Chondrocyte (in vitro differentiated cells): ENCODE results near the gene STX11. TPM values are rescaled to one million over a fixed set of nuclear protein-coding genes. Genes with fewer than 3 reads are reported as not detected.

Source experiments
- DNase-seq: peaks from one replicate; pipeline ENCODE4 v3.0.0; 2021; ENCODE audit warnings: mixed read lengths, low spot score
- H3K27ac Mint-ChIP-seq: one replicate; pipeline ENCODE4 v1.8.0; 2021; ENCODE audit warnings: mild to moderate bottlenecking, moderate library complexity, mixed read lengths; ENCODE audit not compliant: unreplicated experiment
- H3K27me3 Mint-ChIP-seq: 2 replicates; pipeline ENCODE4 v1.8.0; 2021; ENCODE audit warnings: low read depth, mixed read lengths
- H3K36me3 Mint-ChIP-seq: 2 replicates; pipeline ENCODE4 v1.8.0; 2021; ENCODE audit warnings: low read depth, mixed read lengths
- H3K4me1 Mint-ChIP-seq: 2 replicates; pipeline ENCODE4 v1.8.0; 2021; ENCODE audit warnings: low read depth, mild to moderate bottlenecking, mixed read lengths
- H3K4me3 Mint-ChIP-seq: one replicate; pipeline ENCODE4 v1.8.0; 2021; ENCODE audit warnings: mild to moderate bottlenecking, moderate library complexity, mixed read lengths; ENCODE audit not compliant: unreplicated experiment
- H3K9me3 Mint-ChIP-seq: 2 replicates; pipeline ENCODE4 v1.8.0; 2021; ENCODE audit warnings: low read depth, mixed read lengths
- total RNA-seq: library from RNA; stranded (reverse); gene quantifications from 3 replicates; pipeline ENCODE4 v1.2.1, GENCODE V29; 2021
- TF ChIP-seq, protein P1 (sequence below): fragments of 200-600 bp; sonication (generic); IDR thresholded peaks from 2 replicates; pipeline ENCODE4 v1.5.0; 2021; ENCODE audit warnings: antibody characterized with exemption, mild to moderate bottlenecking, moderate library complexity

The STX11 gene
- total RNA-seq, 1 donor from 2014 or later: 3.1 TPM

DNA sequence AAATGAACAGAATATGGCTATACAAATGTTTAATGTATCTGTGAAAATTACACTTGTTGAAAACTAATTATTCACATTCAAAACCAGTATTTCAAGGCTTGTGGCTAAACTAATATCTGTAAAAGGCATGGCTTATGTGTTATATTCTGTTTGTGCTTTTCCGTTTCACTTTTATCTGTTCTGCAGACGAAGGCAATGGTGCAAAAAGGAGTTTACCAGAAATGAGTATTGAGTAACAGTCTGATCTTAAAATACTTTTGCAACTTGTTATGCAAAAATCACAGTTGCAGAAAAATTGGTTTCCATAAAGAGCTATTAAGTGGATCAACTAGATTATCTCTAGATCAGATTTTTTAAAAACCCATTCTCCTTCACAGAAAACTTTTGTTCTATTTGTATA, 9.4 kb upstream of the STX11 start:
- Mint-ChIP-seq H3K36me3 (no peaks in the 10 kb centered on the region), H3K4me3 (no peak overlapping the region)
- TF ChIP-seq, protein P1, sequence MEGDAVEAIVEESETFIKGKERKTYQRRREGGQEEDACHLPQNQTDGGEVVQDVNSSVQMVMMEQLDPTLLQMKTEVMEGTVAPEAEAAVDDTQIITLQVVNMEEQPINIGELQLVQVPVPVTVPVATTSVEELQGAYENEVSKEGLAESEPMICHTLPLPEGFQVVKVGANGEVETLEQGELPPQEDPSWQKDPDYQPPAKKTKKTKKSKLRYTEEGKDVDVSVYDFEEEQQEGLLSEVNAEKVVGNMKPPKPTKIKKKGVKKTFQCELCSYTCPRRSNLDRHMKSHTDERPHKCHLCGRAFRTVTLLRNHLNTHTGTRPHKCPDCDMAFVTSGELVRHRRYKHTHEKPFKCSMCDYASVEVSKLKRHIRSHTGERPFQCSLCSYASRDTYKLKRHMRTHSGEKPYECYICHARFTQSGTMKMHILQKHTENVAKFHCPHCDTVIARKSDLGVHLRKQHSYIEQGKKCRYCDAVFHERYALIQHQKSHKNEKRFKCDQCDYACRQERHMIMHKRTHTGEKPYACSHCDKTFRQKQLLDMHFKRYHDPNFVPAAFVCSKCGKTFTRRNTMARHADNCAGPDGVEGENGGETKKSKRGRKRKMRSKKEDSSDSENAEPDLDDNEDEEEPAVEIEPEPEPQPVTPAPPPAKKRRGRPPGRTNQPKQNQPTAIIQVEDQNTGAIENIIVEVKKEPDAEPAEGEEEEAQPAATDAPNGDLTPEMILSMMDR: no peak

DNA sequence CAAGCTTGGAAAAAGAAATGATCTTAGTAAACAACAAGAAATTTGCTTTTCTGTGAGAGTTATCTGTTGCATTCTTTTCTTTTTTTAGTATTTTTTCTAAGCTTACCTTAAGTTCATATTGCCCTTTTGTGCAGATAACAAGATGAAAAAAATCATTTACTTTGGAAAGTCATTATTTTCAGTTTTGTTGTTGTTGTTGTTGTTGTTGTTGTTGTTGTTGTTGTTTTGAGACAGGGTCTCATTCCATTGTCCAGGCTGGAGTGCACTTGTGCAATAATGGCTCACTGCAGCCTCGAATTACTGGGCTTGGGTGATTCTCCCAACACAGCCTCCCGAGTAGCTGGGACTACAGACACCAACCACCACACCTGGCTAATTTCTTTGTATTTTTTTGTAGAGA, 8.8 kb upstream of the STX11 start:
- Mint-ChIP-seq H3K9me3 (no peaks in the 10 kb centered on the region), H3K27ac (no peak overlapping the region), H3K4me3 (no peak overlapping the region), H3K36me3 (no peaks in the 10 kb centered on the region), H3K27me3 (no peaks in the 10 kb centered on the region), H3K4me1 (no peaks in the 10 kb centered on the region)
- TF ChIP-seq, protein P1: no peak
- no peak for DNase-seq

More for the DNA sequence above, 9.4 kb upstream of the STX11 start:
- no peaks in the 10 kb centered on the region for H3K27me3 Mint-ChIP-seq
- no peaks in the 10 kb centered on the region for H3K9me3 Mint-ChIP-seq
- no peak for DNase-seq
- H3K27ac Mint-ChIP-seq: no peak overlapping the region
- no peaks in the 10 kb centered on the region for H3K4me1 Mint-ChIP-seq

DNA sequence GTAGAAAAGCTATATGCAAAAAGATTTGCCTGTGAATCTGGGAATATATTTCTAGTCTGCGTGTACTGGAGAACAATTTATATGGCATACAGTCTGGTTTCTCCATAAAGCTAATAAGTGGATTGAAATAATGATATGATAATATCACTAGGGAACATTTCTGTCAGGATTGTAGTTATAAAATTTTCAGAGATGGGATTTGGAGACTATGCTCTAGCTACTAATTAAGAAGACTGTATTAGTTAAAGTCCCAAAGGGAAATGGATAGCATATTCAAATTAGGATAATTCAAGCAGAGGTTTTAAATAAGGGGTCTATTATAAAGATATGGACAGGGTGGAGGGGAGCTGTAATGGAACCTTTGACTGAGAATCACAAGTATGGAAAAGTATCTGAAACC, 7.2 kb upstream of the STX11 start:
- H3K4me3 Mint-ChIP-seq: no peak overlapping the region
- H3K36me3 Mint-ChIP-seq: no peaks in the 10 kb centered on the region
- TF ChIP-seq, protein P1: no peak
- no peaks in the 10 kb centered on the region for H3K9me3 Mint-ChIP-seq
- no peaks in the 10 kb centered on the region for H3K4me1 Mint-ChIP-seq
- H3K27ac Mint-ChIP-seq: no peak overlapping the region
- H3K27me3 Mint-ChIP-seq: no peaks in the 10 kb centered on the region
- no peak for DNase-seq

DNA sequence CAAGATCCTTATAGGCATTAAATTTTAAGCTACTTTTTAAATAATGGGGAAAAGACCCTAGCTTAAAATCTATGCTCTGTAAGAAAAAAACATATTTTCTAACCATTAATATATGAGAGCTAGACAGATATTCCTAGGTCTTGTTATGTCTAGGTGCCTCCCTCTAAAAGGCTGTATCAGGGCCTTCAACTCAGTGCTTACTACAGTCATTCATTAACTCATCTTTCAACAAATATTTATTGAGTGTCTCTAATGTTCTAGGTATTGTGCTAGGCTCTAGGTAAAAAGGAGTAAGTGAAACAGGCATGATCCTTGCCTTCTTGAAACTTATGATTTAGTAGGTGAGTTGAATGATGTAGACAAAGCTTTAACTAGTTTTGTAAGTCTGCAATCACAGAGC, 6.4 kb upstream of the STX11 start:
- Mint-ChIP-seq H3K4me3 (no peak overlapping the region), H3K36me3 (no peaks in the 10 kb centered on the region), H3K9me3 (no peaks in the 10 kb centered on the region), H3K4me1 (no peaks in the 10 kb centered on the region), H3K27ac (no peak overlapping the region), H3K27me3 (no peaks in the 10 kb centered on the region)
- no peak for DNase-seq
- TF ChIP-seq, protein P1: no peak

DNA sequence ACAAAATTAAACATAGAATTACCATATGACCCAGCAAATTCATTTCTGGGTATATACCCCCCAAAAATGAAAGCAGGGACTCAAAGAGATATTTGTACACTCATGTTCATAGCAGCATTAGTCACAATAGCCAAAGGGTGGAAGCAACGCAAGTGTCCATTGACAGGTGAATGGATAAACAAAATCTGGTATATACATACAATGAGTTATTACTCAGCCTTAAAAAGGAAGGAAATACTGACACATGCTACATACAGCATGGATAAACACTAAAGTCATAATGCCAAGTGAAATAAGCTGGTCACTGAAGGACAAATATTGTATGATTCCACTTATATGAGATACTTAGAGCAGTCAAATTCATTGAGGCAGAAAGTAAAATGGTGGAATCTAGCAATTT, 5.3 kb upstream of the STX11 start:
- H3K4me1 Mint-ChIP-seq: peaks cover 3% of the 10 kb centered on the region
- H3K9me3 Mint-ChIP-seq: no peaks in the 10 kb centered on the region
- H3K4me3 Mint-ChIP-seq: no peak overlapping the region
- H3K36me3 Mint-ChIP-seq: no peaks in the 10 kb centered on the region
- no peak for DNase-seq
- H3K27ac Mint-ChIP-seq: no peak overlapping the region
- TF ChIP-seq, protein P1: no peak
- H3K27me3 Mint-ChIP-seq: no peaks in the 10 kb centered on the region
